Measurements from ENCODE around the gene ZGRF1. TPM values are rescaled to one million over a fixed set of nuclear protein-coding genes. Genes with fewer than 3 reads are reported as not detected.

The ZGRF1 gene
- total and polyA plus RNA-seq, 10 of the 15 experiments (the other 5 are each of a cell fraction or from before 2014, with no cell fraction given), result 8.5 to 32.1 (median 20.1) TPM

DNA sequence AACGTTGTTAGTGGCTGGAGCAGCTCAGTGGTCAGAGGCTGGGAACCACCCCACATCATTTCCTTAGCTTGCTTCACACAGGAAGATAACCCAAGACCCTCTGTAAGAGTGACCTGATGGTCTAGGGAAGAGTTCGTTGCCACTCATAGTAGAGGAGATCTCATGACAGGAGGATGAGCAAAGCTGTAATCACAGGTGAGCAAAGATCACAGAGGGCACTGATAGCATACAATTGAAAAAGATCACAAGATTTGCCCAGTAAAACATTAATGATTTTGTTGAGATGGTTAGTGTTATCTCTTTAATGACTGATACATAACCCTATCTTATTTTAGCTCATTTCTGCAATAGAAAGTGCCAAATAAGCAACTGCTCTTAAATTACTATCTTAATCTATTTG, 44.3 kb upstream of the ZGRF1 start:
- ChIA-PET CTCF (interaction anchor here (1.3 to 3.1 kb wide), 2 partner anchors 82 to 85 kb away, joined by 3 to 13 read pairs; no protein-coding TSS in a partner anchor), SMC1A (ENCODE audit: uncharacterized antibody, unreplicated experiment) (interaction anchor here (0.5 to 2.8 kb wide), 4 partner anchors 11 to 541 kb away, joined by 3 to 7 read pairs (median 3); no protein-coding TSS in a partner anchor), POLR2A (interaction anchor here (0.6 kb wide), 2 partner anchors 18 to 384 kb away, joined by 4 to 6 read pairs; partner anchors contain the start of gene ALPK1), RAD21 (ENCODE audit: unreplicated experiment) (no interaction called here)
- H3K4me1 ChIP-seq (ENCODE audit: control insufficient read depth, insufficient read depth, low read length), result no peaks in the 10 kb centered on the region
- no TSS peak for BruUV-seq (replicated peaks)
- no peak overlapping the region for H3K4me3 ChIP-seq
- TF ChIP-seq PAX5 (IDR thresholded peaks at IDR 0.05; ENCODE audit: borderline replicate concordance, low read depth, low read length) (no peak), RFX5 (IDR thresholded peaks at IDR 0.05; ENCODE audit: low read depth, low read length) (no peak), NFIC (IDR thresholded peaks at IDR 0.05; ENCODE audit: low read depth, low read length) (no peak), HDAC6 (IDR thresholded peaks at IDR 0.05; ENCODE audit: unreplicated experiment) (no peak), ZNF622 (IDR thresholded peaks at IDR 0.05) (no peak), HCFC1 (IDR thresholded peaks at IDR 0.05; ENCODE audit: low read length) (no peak), SUPT20H (IDR thresholded peaks at IDR 0.05; ENCODE audit: borderline replicate concordance, control insufficient read depth, low read depth, low read length) (no peak), MYB (IDR thresholded peaks at IDR 0.05; ENCODE audit: borderline replicate concordance, low read depth, low read length) (no peak), SP1 (IDR thresholded peaks at IDR 0.05; ENCODE audit: low read depth, low read length) (no peak), GATAD2B (conservative IDR thresholded peaks at IDR 0.05; ENCODE audit: low read depth) (no peak), MAX (IDR thresholded peaks at IDR 0.05; ENCODE audit: low read depth, low read length) (no peak)
- TF ChIP-seq, protein P1, sequence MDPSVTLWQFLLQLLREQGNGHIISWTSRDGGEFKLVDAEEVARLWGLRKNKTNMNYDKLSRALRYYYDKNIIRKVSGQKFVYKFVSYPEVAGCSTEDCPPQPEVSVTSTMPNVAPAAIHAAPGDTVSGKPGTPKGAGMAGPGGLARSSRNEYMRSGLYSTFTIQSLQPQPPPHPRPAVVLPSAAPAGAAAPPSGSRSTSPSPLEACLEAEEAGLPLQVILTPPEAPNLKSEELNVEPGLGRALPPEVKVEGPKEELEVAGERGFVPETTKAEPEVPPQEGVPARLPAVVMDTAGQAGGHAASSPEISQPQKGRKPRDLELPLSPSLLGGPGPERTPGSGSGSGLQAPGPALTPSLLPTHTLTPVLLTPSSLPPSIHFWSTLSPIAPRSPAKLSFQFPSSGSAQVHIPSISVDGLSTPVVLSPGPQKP (IDR thresholded peaks at IDR 0.05; ENCODE audit: low read depth, low read length), result no peak
- H3K9ac ChIP-seq (ENCODE audit: control insufficient read depth, insufficient read depth, low read length), result no peak overlapping the region
- H4K20me1 ChIP-seq (ENCODE audit: control insufficient read depth, insufficient read depth), result no peaks in the 10 kb centered on the region
- FAIRE-seq, result no peak
- intact Hi-C loops (cut with micrococcal nuclease; ENCODE audit: unreplicated experiment), result no loop called here
- no peak overlapping the region for H3K4me2 ChIP-seq (ENCODE audit: control insufficient read depth, insufficient read depth)
- no peaks in the 10 kb centered on the region for H3K79me2 ChIP-seq (ENCODE audit: control insufficient read depth, insufficient read depth, low read length)
- DNase-seq (ENCODE audit: low read depth, low spot score), result no peak
- in situ Hi-C loops (cut with MboI), result no loop called here
- no peaks in the 10 kb centered on the region for H3K9me3 ChIP-seq (replicated peaks; ENCODE audit: control insufficient read depth, insufficient read depth, low read length)
- WGBS (ENCODE audit: insufficient coverage, insufficient replicate concordance, low lambda C conversion rate, missing lambda C conversion rate), result 6% methylated on average over 2 of the region's 2 CpGs
- no peak overlapping the region for H3K27ac ChIP-seq (ENCODE audit: control insufficient read depth, insufficient read depth)
- H2AFZ ChIP-seq (ENCODE audit: control insufficient read depth, low read depth, low read length), result no peak overlapping the region
- H3K27me3 ChIP-seq (replicated peaks in 1 of 2; ENCODE audit: control insufficient read depth in 2 of 2, insufficient read depth in 2 of 2, low read length in 1 of 2), result no peaks in the 10 kb centered on the region
- no peaks in the 10 kb centered on the region for H3K36me3 ChIP-seq (ENCODE audit: control insufficient read depth in 2 of 2, insufficient read depth in 2 of 2, low read length in 1 of 2)
- ATAC-seq, result no peak

Data from GM12878 (cell line).